CD4-positive, alpha-beta T cell treated with Interleukin-1 beta for 1 hour (primary cell): ENCODE measurements around the gene NRK.
"Not testable (repeated sequence)": the region's sequence is repeated elsewhere in the genome, so short reads cannot be mapped to it uniquely, and the experiment has no call there.

Experiments used
- DNase-seq, 2 donors: peaks; one replicate each; pipeline ENCODE4 v3.0.0-alpha.2; 2020 to 2022

NRK gene

DNA sequence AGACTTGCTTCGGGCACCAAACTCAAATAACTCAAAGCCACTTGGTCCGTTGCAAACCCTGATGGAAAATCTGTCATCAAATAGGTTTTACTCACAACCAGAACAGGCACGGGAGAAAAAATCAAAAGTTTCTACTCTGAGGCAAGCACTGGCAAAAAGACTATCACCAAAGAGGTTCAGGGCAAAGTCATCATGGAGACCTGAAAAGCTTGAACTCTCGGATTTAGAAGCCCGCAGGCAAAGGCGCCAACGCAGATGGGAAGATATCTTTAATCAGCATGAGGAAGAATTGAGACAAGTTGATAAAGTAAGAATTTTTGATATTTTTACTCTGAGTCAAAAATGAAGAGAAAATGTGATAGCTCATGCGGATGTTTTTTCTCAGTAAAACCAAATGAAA lies 87.2 kb downstream of the NRK start:
- no peak for DNase-seq

DNA sequence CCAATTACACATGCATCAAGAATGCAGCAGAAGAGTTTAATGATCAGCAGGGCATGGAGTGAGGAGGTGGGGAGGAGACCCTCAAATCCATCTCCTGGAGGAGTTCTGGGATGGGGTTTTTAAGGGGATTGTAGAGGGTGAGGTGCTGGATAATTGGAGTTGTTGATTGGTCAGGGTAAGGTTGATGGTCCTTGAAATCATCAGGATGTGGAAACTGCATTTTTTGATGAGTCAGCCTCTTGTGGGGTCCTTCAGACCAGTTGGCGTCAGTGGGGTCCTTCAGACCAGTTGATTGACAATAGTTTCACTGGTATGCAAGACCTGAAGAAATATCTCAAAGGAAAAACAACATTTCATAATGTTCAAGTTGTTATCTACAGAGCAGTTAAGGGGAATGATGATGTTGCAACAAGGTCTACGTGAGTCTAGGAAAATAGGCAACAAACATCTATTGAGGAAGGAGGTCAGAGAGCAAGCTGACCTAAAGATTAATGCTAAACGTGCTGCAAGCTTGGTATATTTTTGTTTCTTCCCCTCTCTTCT lies 88.3 kb downstream of the NRK start:
- DNase-seq, result no peak

GRCh38 chrX:105945266-105945665 lies 122.9 kb downstream of the NRK start:
- DNase-seq, result no peak

DNA sequence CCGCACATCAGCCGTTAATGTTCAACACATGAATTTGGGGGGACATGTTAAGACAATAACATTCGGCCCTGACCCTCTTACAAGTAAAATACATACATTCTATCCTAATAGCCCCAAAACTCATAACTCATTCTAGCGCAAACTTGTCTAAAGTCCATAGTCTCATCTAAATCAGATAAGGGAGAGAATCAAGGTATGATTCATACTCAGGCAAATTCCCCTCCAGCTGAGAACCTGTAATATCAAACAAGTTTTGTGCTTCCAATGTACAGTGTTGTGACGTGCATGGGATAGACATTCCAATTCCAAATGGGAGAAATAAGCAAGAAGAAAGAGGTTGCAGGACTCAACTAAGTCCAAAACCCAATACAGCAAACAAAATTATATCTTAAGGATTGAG lies 147.1 kb downstream of the NRK start:
- no peak for DNase-seq

- no peak for DNase-seq
Observed at GRCh38 chrX:105972690-105973386, 150.5 kb downstream of the NRK start.

DNA sequence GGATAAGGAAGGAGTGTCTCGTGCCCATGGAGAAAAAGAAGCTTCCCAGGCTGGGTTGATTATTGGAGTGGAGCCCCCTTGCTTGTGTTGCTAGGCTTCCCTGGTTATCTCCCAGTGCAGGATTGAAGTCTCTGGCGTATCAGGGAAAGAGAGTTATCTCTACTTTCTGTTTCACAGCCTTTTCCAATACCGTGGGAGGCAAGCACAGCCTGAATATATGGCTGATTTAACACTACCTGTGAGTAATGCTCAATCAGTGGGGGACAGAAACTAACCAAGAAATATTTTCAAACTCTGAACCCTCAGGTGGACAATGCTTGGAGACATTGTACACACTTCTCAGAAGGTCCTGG lies 151.0 kb downstream of the NRK start:
- no peak for DNase-seq

DNA sequence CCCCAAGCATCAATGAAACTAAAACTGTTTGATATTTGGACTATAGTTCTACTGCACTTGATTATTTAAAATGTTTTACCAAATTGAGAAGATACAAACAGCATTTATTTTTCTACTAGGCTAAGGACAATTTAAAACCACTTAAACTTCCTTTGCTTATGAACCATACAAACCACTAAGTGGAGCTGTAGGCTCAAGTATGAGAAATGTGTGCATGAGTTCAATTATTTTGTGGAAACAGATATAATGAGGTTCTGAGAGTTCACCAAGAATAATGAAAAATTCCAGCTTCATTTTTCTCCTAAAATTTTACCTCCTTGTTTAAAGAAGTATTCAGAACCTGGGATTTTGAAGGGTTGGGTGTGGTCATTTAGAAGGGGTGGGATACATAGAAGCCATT lies 153.0 kb downstream of the NRK start:
- DNase-seq, result no peak

DNA sequence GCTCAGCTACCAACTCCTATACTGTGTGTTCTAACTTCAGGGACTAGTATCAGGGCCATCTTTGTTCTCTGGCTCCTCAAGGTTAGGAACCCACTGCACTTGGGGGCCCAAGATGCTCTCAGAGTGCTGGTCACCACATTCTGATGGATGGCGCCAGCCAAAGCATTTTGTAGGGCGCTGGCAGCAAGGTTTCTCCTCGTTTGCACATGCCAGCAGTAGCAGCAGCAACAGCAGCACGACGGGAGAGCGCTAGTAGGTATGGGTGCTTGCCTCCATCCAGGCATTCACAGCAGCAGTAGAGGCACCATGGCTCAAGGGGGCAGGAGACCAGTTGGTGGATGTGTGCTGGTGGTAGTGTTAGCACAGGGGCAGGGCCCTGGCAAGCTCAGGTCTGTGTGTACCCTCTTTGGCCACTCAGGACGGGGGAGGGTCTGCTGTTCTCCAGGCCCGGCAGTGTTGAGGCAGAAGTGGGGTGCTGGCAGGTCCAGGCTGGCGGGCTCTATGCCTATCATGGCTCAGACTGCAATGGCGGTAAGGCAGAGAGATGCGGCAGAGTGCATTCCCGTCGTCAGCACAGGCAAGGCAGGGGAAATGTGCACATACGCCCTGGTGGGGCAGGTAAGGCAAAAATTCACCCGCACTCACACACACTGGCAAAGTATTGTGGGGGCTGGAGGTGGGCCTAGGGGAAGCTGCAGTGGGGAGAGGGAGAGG lies 159.6 kb downstream of the NRK start:
- no peak for DNase-seq

DNA sequence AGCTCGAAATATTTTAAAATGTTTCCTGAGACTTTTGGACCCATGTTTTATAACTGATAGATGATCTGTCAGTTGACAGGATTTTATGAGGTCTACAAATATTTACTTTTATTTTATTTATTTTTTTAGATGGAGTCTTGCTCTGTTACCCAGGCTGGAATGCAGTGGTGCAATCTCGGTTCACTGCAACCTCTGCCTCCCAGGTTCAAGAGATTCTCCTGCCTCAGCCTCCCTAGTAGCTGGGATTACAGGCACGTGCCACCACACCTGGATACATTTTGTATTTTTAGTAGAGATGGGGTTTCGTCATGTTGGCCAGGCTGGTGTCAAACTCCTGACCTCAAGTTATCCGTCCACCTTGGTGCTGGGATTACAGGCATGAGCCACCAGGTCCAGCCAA lies 166.1 kb downstream of the NRK start:
- DNase-seq, result not testable (repeated sequence)

GRCh38 chrX:105999294-105999693 lies 177.0 kb downstream of the NRK start:
- no peak for DNase-seq

GRCh38 chrX:106000203-106000602 lies 177.9 kb downstream of the NRK start:
- DNase-seq, result no peak

- not testable (repeated sequence) for DNase-seq
Observed at GRCh38 chrX:106000609-106001008, 178.3 kb downstream of the NRK start.

GRCh38 chrX:106005684-106006083 lies 183.3 kb downstream of the NRK start:
- DNase-seq, result no peak

- DNase-seq, result no peak
Observed at GRCh38 chrX:106007815-106008214, 185.5 kb downstream of the NRK start.
